ENCODE measurements around the gene RNF32. TPM values are rescaled to one million over a fixed set of nuclear protein-coding genes. Genes with fewer than 3 reads are reported as not detected.
"Not testable (repeated sequence)": the region's sequence is repeated elsewhere in the genome, so short reads cannot be mapped to it uniquely, and the experiment has no call there.

Gene RNF32
- total RNA-seq, 1 experiment from 2014 or later: 1.1 TPM

DNA sequence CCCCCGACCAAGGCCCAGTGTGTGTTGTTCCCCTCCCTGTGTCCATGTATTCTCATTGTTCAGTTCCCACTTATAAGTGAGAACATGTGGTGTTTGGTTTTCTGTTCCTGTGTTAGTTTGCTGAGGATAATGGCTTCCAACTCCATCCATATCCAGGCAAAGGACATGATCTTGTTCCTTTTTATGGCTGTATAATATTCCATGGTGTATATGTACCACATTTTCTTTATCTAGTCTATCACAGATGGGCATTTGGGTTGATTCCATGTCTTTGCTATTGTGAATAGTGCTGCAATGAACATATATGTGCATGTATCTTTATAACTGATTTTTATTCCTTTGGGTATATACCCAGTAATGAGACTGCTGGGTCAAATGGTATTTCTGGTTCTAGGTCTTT, 61.2 kb downstream of the RNF32 start:
- not testable (repeated sequence) for H3K27me3 ChIP-seq (ENCODE audit: control insufficient read depth, insufficient read depth, low read length); DNase-seq; H3K36me3 ChIP-seq (replicated peaks; ENCODE audit: control insufficient read depth, insufficient read depth, low read length); H3K4me3 ChIP-seq (ENCODE audit: insufficient read depth, low read depth, low read length)

- Histone ChIP-seq H3K27me3 (ENCODE audit: control insufficient read depth, insufficient read depth, low read length) (no peaks in the 10 kb centered on the region), H3K36me3 (replicated peaks; ENCODE audit: control insufficient read depth, insufficient read depth, low read length) (no peaks in the 10 kb centered on the region), H3K4me3 (ENCODE audit: insufficient read depth, low read depth, low read length) (no peak overlapping the region)
- DNase-seq: no peak
Measured at GRCh38 chr7:156702399-156702798, 61.8 kb downstream of the RNF32 start.

GRCh38 chr7:156703209-156703608, 62.6 kb downstream of the RNF32 start:
- Histone ChIP-seq H3K4me3 (ENCODE audit: insufficient read depth, low read depth, low read length) (no peak overlapping the region), H3K36me3 (replicated peaks; ENCODE audit: control insufficient read depth, insufficient read depth, low read length) (no peaks in the 10 kb centered on the region), H3K27me3 (ENCODE audit: control insufficient read depth, insufficient read depth, low read length) (no peaks in the 10 kb centered on the region)
- no peak for DNase-seq

GRCh38 chr7:156703773-156704482, 63.4 kb downstream of the RNF32 start:
- Histone ChIP-seq H3K4me3 (ENCODE audit: insufficient read depth, low read depth, low read length) (no peak overlapping the region), H3K27me3 (ENCODE audit: control insufficient read depth, insufficient read depth, low read length) (no peaks in the 10 kb centered on the region), H3K36me3 (replicated peaks; ENCODE audit: control insufficient read depth, insufficient read depth, low read length) (no peaks in the 10 kb centered on the region)
- no peak for DNase-seq

DNA sequence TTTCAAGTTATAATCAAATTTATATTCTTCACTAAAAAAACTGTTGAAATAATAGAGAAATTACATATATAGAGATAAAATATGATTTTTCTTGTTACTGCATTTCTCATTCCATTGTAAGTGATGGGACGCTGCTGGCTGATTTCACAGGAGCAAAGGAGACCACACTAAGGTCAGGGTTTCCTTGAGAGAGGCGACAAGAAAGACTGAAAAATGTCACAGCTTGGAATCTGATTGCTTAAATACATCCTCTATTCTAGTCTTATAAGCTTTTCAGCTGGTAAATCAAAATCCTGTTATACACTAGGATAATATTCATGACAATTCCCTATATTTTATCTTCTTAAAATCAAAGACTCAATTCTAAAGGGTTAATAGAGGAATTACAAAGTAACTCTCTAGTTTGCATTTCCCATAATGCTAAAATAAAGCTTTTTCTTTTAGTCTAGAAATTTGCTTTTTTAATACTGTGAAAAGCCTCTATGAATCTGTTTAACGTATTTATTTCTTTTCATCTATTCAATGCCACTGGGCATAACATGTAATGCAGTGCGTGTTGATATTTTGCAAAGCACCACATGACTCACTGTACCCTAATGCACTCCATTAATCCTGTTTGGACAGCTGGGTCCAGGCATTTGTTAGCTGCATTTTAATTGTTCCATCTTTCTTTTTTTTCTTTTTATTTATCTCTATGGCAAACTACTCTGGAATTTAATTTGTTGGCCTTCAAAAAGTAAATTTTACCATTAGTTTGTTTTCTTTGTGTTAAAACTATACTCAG, 81.7 kb downstream of the RNF32 start:
- no peak for DNase-seq
- no peak overlapping the region for H3K4me3 ChIP-seq (ENCODE audit: insufficient read depth, low read depth, low read length)
- H3K27me3 ChIP-seq (ENCODE audit: control insufficient read depth, insufficient read depth, low read length): no peaks in the 10 kb centered on the region
- H3K36me3 ChIP-seq (replicated peaks; ENCODE audit: control insufficient read depth, insufficient read depth, low read length): no peaks in the 10 kb centered on the region

DNA sequence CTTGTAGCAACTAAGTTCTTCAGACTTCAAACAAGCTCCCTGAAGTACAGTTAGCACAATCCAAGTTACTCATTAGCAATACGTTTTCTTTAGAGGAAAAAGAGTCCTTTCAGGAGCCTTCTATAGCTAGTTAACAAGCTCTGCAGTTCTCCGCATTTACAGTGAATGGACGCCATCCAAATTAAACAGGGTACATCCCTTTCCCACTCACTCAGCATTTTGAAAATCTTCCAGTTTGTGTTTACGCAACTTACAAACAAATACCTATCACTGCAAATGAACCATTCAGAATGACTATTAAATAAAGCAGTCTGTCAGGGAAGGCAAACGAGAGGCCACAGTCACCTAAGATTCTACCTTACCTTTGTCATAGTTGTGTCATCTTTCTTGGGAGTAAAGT, 84.5 kb downstream of the RNF32 start:
- no peak for DNase-seq
- Histone ChIP-seq H3K36me3 (replicated peaks; ENCODE audit: control insufficient read depth, insufficient read depth, low read length) (no peaks in the 10 kb centered on the region), H3K4me3 (ENCODE audit: insufficient read depth, low read depth, low read length) (no peak overlapping the region), H3K27me3 (ENCODE audit: control insufficient read depth, insufficient read depth, low read length) (no peaks in the 10 kb centered on the region)

DNA sequence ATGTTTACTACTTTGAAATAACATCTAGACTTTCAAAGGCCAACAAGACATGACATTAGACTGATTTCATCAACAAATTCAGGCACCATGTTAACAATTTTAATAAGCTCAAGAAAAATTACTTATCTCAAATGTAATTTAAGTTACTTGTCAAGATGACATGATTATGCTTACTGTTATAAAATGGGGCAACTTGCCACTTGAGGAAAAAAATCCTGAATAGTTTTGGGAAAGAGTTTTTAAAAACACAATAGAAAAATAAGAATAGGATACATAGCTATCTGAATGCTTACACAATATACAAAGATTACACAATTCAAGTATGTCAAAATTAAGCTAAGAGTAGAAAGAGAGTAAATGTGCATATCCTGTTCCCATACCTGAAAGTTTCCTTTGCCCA, 85.4 kb downstream of the RNF32 start:
- H3K36me3 ChIP-seq (replicated peaks; ENCODE audit: control insufficient read depth, insufficient read depth, low read length): no peaks in the 10 kb centered on the region
- H3K4me3 ChIP-seq (ENCODE audit: insufficient read depth, low read depth, low read length): no peak overlapping the region
- no peaks in the 10 kb centered on the region for H3K27me3 ChIP-seq (ENCODE audit: control insufficient read depth, insufficient read depth, low read length)
- DNase-seq: no peak
